HCT116 (cell line): ENCODE data around the gene ERN1. TPM values are rescaled to one million over a fixed set of nuclear protein-coding genes. Genes with fewer than 3 reads are reported as not detected.

Experiments used
- ATAC-seq: fragments of 200-7000 bp; cut with Tn5 transposase; 2 replicates; pipeline ENCODE4 v1.9.1; 2020; ENCODE audit warnings: mild to moderate bottlenecking, moderate library complexity
- BruUV-seq: library from RNA; stranded (reverse); fragments of 400-500 nt; replicated peaks from 2 replicates; lab custom pipeline; 2021; lab: Mats Ljungman, UMichigan
- CTCF ChIA-PET: fragments of 300-600 bp; sonication (Branson Sonifier 250); formaldehyde crosslinking; loops from one replicate; lab custom pipeline; 2021; ENCODE audit warnings: antibody characterized with exemption; lab: Charles Lee
- POLR2A ChIA-PET: fragments of 300-600, 350-600 bp; sonication (Branson Sonifier 250); formaldehyde crosslinking; loops from one replicate; lab custom pipeline; 2021; ENCODE audit warnings: antibody characterized with exemption; lab: Charles Lee
- RAD21 ChIA-PET, 2 experiments: fragments of 300-600 bp; sonication (Branson Sonifier 250); formaldehyde crosslinking; loops; one replicate each; lab custom pipeline; 2023; ENCODE audit warnings: low total read pairs in 2 of 2; ENCODE audit not compliant: uncharacterized antibody in 2 of 2, unreplicated experiment in 2 of 2, low non-redundant PET in 1 of 2; lab: Charles Lee
- DNase-seq: peaks from one replicate; pipeline ENCODE4 v3.0.0-alpha.2; 2010; ENCODE audit warnings: low read depth, low spot score
- H2AFZ ChIP-seq: fragments of 200-600 bp; shearing (Covaris generic), sonication (generic); 2 replicates; pipeline ENCODE4 v1.6.1; 2017; ENCODE audit warnings: low read depth, mixed run types, mixed read lengths, antibody characterized with exemption, low read length; ENCODE audit not compliant: poor library complexity, severe bottlenecking
- H3K27ac ChIP-seq: 2 replicates; pipeline ENCODE4 v1.5.1; 2012; ENCODE audit warnings: low read depth, low read length
- H3K27me3 ChIP-seq: fragments of 200-600 bp; sonication (generic); 2 replicates; pipeline ENCODE4 v1.6.1; 2016; ENCODE audit warnings: mixed run types, low read length, mixed read lengths; ENCODE audit not compliant: insufficient read depth
- H3K36me3 ChIP-seq, 2 experiments: fragments of 200-500 bp in 1 of 2; fragments of 200-600 bp in 1 of 2; sonication (Bioruptor generic) in 1 of 2; sonication (generic) in 1 of 2; 2 replicates each; pipeline versions ENCODE4 v1.5.1 to v1.6.1; 2014 to 2016; ENCODE audit warnings: low read length in 2 of 2, inconsistent platforms in 1 of 2, mixed read lengths in 1 of 2, mixed run types in 1 of 2; ENCODE audit not compliant: insufficient read depth in 2 of 2, control insufficient read depth in 1 of 2
- H3K4me1 ChIP-seq, 2 experiments: fragments of 200-600 bp in 1 of 2; sonication (generic) in 1 of 2; 2 replicates each; pipeline versions ENCODE4 v1.5.1 to v1.6.1; 2012 to 2017; ENCODE audit warnings: low read length in 2 of 2, inconsistent platforms in 1 of 2, mild to moderate bottlenecking in 1 of 2, mixed read lengths in 1 of 2, mixed run types in 1 of 2, moderate library complexity in 1 of 2; ENCODE audit not compliant: insufficient read depth in 2 of 2, control insufficient read depth in 1 of 2
- H3K4me2 ChIP-seq: fragments of 200-600 bp; sonication (generic); 2 replicates; pipeline ENCODE4 v1.6.1; 2017; ENCODE audit warnings: mixed run types, low read length, mixed read lengths
- H3K4me3 ChIP-seq, 2 experiments: fragments of 200-600 bp in 1 of 2; sonication (generic) in 1 of 2; replicated peaks in 1 of 2; 2 replicates each; pipeline ENCODE4 v1.5.1; 2011 to 2016; ENCODE audit warnings: low read length in 2 of 2, control low read depth in 1 of 2, low read depth in 1 of 2, mild to moderate bottlenecking in 1 of 2, mixed read lengths in 1 of 2, mixed run types in 1 of 2
- H3K79me2 ChIP-seq: fragments of 200-600 bp; sonication (generic); 2 replicates; pipeline ENCODE4 v1.6.1; 2017; ENCODE audit warnings: mild to moderate bottlenecking, mixed run types, low read length, moderate library complexity, mixed read lengths; ENCODE audit not compliant: insufficient read depth
- H3K9ac ChIP-seq: fragments of 200-600 bp; sonication (generic); 2 replicates; pipeline ENCODE4 v1.6.1; 2016; ENCODE audit warnings: low read length, mixed read lengths
- H3K9me2 ChIP-seq: fragments of 200-600 bp; sonication (generic), shearing (Covaris generic); 2 replicates; pipeline ENCODE4 v1.6.1; 2017; ENCODE audit warnings: mixed run types, mild to moderate bottlenecking, moderate library complexity; ENCODE audit not compliant: insufficient read depth
- H3K9me3 ChIP-seq, 2 experiments: fragments of 200-500 bp in 1 of 2; fragments of 200-600 bp in 1 of 2; sonication (Bioruptor generic) in 1 of 2; sonication (generic) in 1 of 2; 2 replicates each; pipeline ENCODE4 v1.6.1; 2014 to 2017; ENCODE audit warnings: low read length in 2 of 2, mixed read lengths in 2 of 2, inconsistent platforms in 1 of 2, low read depth in 1 of 2, mild to moderate bottlenecking in 1 of 2, mixed run types in 1 of 2, moderate library complexity in 1 of 2; ENCODE audit not compliant: control insufficient read depth in 1 of 2, insufficient read depth in 1 of 2
- H4K20me1 ChIP-seq: fragments of 200-600 bp; sonication (generic), shearing (Covaris generic); 2 replicates; pipeline ENCODE4 v1.6.1; 2017; ENCODE audit warnings: mixed run types, mild to moderate bottlenecking, moderate library complexity; ENCODE audit not compliant: insufficient read depth
- ATF3 ChIP-seq: IDR thresholded peaks from 2 replicates; pipeline ENCODE4 v1.6.1; 2012
- CBX3 ChIP-seq: IDR thresholded peaks from 2 replicates; pipeline ENCODE4 v1.6.1; 2012; ENCODE audit warnings: low read depth
- CEBPB ChIP-seq: IDR thresholded peaks from 2 replicates; pipeline ENCODE4 v1.6.1; 2012; ENCODE audit warnings: low read depth
- EGR1 ChIP-seq: IDR thresholded peaks from 2 replicates; pipeline ENCODE4 v1.6.1; 2012; ENCODE audit warnings: low read depth
- EZH2 ChIP-seq: fragments of 200-600 bp; sonication (generic); IDR thresholded peaks from 2 replicates; pipeline ENCODE4 v1.6.1; 2017; ENCODE audit warnings: antibody characterized with exemption, mixed run types
- EZH2phosphoT487 ChIP-seq: fragments of 200-600 bp; IDR thresholded peaks from 2 replicates; pipeline ENCODE4 v1.6.1; 2018; ENCODE audit warnings: antibody characterized with exemption, borderline replicate concordance
- FOSL1 ChIP-seq: IDR thresholded peaks from 2 replicates; pipeline ENCODE4 v1.6.1; 2012; ENCODE audit warnings: low read depth
- POLR2A ChIP-seq: IDR thresholded peaks from 2 replicates; pipeline ENCODE4 v1.7.0; 2011; ENCODE audit warnings: borderline replicate concordance; ENCODE audit not compliant: insufficient read depth, insufficient read length; ENCODE audit errors: extremely low read depth
- RAD21 ChIP-seq: IDR thresholded peaks from 2 replicates; pipeline ENCODE4 v1.6.1; 2012; ENCODE audit warnings: low read depth, mild to moderate bottlenecking
- SIN3A ChIP-seq: IDR thresholded peaks from 2 replicates; pipeline ENCODE4 v1.6.1; 2012; ENCODE audit warnings: low read depth
- SRF ChIP-seq: IDR thresholded peaks from 2 replicates; pipeline ENCODE4 v1.6.1; 2012; ENCODE audit warnings: low read depth
- YY1 ChIP-seq: IDR thresholded peaks from 2 replicates; pipeline ENCODE4 v1.6.1; 2011; ENCODE audit warnings: low read length, low read depth, moderate library complexity, mild to moderate bottlenecking; ENCODE audit not compliant: insufficient replicate concordance; ENCODE audit errors: extremely low read depth
- ZNF274 ChIP-seq: fragments of 200-500 bp; sonication (Bioruptor generic); IDR thresholded peaks from 2 replicates; pipeline ENCODE4 v1.6.1; 2014; ENCODE audit warnings: mild to moderate bottlenecking, low read depth, low read length, inconsistent platforms
- intact Hi-C: fragments of 100-400 bp; cut with micrococcal nuclease; formaldehyde crosslinking; loops from 2 replicates; pipeline ENCODE4 v1.10.0; 2022
- total RNA-seq: library from RNA; stranded (reverse); gene quantifications from one replicate; pipeline ENCODE4 v1.2.1, GENCODE V29; 2021; ENCODE audit not compliant: unreplicated experiment
- TF ChIP-seq, protein P1 (sequence below), 3 experiments: fragments of 200-600 bp in 1 of 3; sonication (generic) in 1 of 3; IDR thresholded peaks in 2 of 3; conservative IDR thresholded peaks in 1 of 3; 2 replicates each; pipeline ENCODE4 v1.5.1; 2012 to 2017; ENCODE audit warnings: low read depth in 2 of 3, low read length in 2 of 3, antibody characterized with exemption in 1 of 3, borderline replicate concordance in 1 of 3, control low read depth in 1 of 3, mild to moderate bottlenecking in 1 of 3, mixed read lengths in 1 of 3, mixed run types in 1 of 3, moderate library complexity in 1 of 3; ENCODE audit not compliant: insufficient read depth in 1 of 3
- TF ChIP-seq, protein P2 (sequence below): IDR thresholded peaks from 2 replicates; pipeline ENCODE4 v1.6.1; 2011; ENCODE audit warnings: mild to moderate bottlenecking, low read length, moderate library complexity; ENCODE audit not compliant: insufficient replicate concordance; ENCODE audit errors: extremely low read depth

ERN1 gene
- total RNA-seq, 1 experiment from 2014 or later: 28.2 TPM

DNA sequence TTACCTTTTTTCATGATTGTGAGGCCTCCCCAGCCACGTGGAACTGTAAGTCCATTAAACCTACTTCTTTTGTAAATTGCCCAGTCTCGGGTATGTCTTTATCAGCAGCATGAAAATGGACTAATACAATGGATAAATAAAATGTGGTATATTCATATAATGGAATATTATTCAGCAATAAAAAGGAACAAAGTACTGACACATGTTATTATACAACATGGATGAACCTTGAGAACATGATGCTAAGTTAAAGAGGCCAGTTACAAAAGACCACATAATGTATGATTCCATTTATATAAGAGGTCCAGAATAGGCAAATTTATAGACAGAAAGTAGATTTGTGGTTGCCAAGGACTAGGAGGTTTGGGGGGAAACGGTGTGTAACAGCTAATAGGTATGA, 5.3 kb downstream of the ERN1 start:
- Histone ChIP-seq H2AFZ (no peak overlapping the region), H3K36me3 (no peaks in the 10 kb centered on the region), H3K27ac (no peak overlapping the region), H3K9me2 (no peaks in the 10 kb centered on the region), H3K4me1 (peaks cover 9 to 12% of the 10 kb centered on the region in 2 experiments), H3K79me2 (peaks cover 52% of the 10 kb centered on the region), H3K9ac (no peak overlapping the region), H3K27me3 (no peaks in the 10 kb centered on the region), H3K4me3 (no peak overlapping the region), H3K9me3 (no peaks in the 10 kb centered on the region), H4K20me1 (no peaks in the 10 kb centered on the region), H3K4me2 (no peak overlapping the region)
- POLR2A ChIA-PET: interaction anchor here (0.7 to 1.7 kb wide), 3 partner anchors 11 to 31 kb away, joined by 3 to 5 read pairs (median 5); no protein-coding TSS in a partner anchor
- no TSS peak for BruUV-seq
- CTCF ChIA-PET: interaction anchor here (0.9 to 2.8 kb wide), 4 partner anchors 9 to 99 kb away, joined by 3 to 11 read pairs (median 4); no protein-coding TSS in a partner anchor
- ATAC-seq (no peak), DNase-seq (no peak)
- RAD21 ChIA-PET: no interaction called here
- intact Hi-C loops: no loop called here
- TF ChIP-seq, protein P1, sequence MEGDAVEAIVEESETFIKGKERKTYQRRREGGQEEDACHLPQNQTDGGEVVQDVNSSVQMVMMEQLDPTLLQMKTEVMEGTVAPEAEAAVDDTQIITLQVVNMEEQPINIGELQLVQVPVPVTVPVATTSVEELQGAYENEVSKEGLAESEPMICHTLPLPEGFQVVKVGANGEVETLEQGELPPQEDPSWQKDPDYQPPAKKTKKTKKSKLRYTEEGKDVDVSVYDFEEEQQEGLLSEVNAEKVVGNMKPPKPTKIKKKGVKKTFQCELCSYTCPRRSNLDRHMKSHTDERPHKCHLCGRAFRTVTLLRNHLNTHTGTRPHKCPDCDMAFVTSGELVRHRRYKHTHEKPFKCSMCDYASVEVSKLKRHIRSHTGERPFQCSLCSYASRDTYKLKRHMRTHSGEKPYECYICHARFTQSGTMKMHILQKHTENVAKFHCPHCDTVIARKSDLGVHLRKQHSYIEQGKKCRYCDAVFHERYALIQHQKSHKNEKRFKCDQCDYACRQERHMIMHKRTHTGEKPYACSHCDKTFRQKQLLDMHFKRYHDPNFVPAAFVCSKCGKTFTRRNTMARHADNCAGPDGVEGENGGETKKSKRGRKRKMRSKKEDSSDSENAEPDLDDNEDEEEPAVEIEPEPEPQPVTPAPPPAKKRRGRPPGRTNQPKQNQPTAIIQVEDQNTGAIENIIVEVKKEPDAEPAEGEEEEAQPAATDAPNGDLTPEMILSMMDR (IDR thresholded peaks at IDR 0.05 in 2 of 3, conservative IDR thresholded peaks at IDR 0.05 in 1 of 3; ENCODE audit: borderline replicate concordance in 1 of 3, insufficient read depth in 1 of 3, low read depth in 2 of 3, low read length in 2 of 3): no peak
- TF ChIP-seq POLR2A (no peak), ATF3 (no peak), ZNF274 (no peak), FOSL1 (no peak), EGR1 (no peak), SRF (no peak)

DNA sequence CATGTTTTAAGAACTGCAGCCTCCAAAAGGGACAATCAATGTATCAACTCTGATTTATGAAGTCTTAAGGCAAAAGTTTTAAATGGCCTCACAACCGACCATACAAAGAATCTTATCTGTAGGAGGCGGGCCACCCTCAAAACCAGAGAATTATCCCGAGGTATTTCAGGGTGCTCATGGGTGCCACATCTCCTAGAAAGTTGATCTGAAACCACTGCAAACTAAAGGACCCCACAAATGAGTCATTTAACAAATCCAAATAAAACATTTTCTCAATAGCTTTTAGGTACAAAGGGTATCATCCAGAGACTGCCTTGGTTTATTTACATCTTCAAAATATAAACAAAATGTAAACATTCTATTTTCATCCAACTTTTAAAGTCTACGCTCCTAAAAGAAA, 6.8 kb downstream of the ERN1 start:
- H3K4me3 ChIP-seq: no peak overlapping the region
- H3K79me2 ChIP-seq: peaks cover 38% of the 10 kb centered on the region
- POLR2A ChIA-PET: interaction anchor here (1.1 to 1.5 kb wide), 3 partner anchors 12 to 117 kb away, joined by 3 to 5 read pairs (median 4); no protein-coding TSS in a partner anchor
- intact Hi-C loops: no loop called here
- H3K4me2 ChIP-seq: no peak overlapping the region
- CTCF ChIA-PET: interaction anchor here (0.9 to 2.8 kb wide), 2 partner anchors 11 to 59 kb away, joined by 3 to 11 read pairs; no protein-coding TSS in a partner anchor
- ATAC-seq: no peak
- H3K27ac ChIP-seq: no peak overlapping the region
- RAD21 ChIA-PET: no interaction called here
- H3K4me1 ChIP-seq: peaks cover under 1% of the 10 kb centered on the region in 2 experiments; a peak in 3 of 4 replicates
- H3K36me3 ChIP-seq: no peaks in the 10 kb centered on the region
- TF ChIP-seq EZH2phosphoT487 (no peak), FOSL1 (no peak), YY1 (no peak), POLR2A (no peak), SIN3A (no peak), EZH2 (no peak), ZNF274 (no peak), CEBPB (no peak), RAD21 (no peak), EGR1 (no peak), CBX3 (no peak)
- TF ChIP-seq, protein P2, sequence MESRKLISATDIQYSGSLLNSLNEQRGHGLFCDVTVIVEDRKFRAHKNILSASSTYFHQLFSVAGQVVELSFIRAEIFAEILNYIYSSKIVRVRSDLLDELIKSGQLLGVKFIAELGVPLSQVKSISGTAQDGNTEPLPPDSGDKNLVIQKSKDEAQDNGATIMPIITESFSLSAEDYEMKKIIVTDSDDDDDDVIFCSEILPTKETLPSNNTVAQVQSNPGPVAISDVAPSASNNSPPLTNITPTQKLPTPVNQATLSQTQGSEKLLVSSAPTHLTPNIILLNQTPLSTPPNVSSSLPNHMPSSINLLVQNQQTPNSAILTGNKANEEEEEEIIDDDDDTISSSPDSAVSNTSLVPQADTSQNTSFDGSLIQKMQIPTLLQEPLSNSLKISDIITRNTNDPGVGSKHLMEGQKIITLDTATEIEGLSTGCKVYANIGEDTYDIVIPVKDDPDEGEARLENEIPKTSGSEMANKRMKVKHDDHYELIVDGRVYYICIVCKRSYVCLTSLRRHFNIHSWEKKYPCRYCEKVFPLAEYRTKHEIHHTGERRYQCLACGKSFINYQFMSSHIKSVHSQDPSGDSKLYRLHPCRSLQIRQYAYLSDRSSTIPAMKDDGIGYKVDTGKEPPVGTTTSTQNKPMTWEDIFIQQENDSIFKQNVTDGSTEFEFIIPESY: no peak
- no peaks in the 10 kb centered on the region for H3K27me3 ChIP-seq
- no TSS peak for BruUV-seq
- DNase-seq: no peak
- no peak overlapping the region for H3K9ac ChIP-seq
- H3K9me3 ChIP-seq: no peaks in the 10 kb centered on the region
- no peaks in the 10 kb centered on the region for H3K9me2 ChIP-seq
- H4K20me1 ChIP-seq: no peaks in the 10 kb centered on the region
- no peak overlapping the region for H2AFZ ChIP-seq
